T-helper 2 cell (primary cell): Measurements from ENCODE around the gene MOB1A.
"Not testable (repeated sequence)": the region's sequence is repeated elsewhere in the genome, so short reads cannot be mapped to it uniquely, and the experiment has no call there.

Experiments
- DNase-seq, 5 experiments: peaks; one replicate each; pipeline versions ENCODE4 v3.0.0 to v3.0.0-alpha.2; 2012 to 2022

The MOB1A gene

DNA sequence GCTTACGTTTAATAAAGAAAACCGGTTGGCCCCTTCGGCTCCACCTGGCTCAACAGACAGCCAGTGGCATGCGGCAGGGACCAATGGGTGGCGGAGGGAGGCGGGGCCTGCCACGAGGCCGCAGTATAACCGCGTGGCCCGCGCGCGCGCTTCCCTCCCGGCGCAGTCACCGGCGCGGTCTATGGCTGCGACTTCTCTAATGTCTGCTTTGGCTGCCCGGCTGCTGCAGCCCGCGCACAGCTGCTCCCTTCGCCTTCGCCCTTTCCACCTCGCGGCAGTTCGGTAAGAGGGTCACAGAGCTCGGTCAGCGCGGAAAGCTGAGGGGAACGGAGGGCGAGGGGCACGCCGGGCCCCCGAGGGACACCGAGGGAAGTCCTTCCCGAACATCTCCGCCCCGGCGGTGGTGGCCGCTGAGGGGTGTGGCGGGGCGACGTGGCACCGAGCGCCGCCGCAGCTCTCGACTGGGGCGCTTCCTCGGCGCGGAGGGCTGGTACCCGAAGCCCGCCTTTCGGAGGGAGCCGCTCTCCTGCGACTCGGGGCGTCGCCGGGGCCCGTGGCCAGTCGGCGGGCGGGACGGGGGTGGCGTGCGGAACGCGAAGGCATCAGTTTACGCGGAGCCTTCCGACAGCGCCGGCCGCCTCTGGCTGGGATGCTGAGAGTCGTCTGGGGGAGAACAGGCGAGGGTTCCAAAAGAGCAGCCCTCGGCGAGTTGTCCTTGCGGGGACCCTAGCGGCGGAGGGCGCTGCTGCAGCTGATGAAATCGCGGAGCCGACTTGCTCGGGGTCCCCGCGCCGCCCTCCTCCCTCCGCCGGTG, 20.0 kb upstream of the MOB1A start, which contains the start of gene MTHFD2:
TSS of gene MTHFD2 (plus strand) at position 155 of the 814 bp plus-strand sequence. CDS start at position 182, 27 bp downstream.
- peak; percentile 75 to 98 (median 85) for DNase-seq

DNA sequence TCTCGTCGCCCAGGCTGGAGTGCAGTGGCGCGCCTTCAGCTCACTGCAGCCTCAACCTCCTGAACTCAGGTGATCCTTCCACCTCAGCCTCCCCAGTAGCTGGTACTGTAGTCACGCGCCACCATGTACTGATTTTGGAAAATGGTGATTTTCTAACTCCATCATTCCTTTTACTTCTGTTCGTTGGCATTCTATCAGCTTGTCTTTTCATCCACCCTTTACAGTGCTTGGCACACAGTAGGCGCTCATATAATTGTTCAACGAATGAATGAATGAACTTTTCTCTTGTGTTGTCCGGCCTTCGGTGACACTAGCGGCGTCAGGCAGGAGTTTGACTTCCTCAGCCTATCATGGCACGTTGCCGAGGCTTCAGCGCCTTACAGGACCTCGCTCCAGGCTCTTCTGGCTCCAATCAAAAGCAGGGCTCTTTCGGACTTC, 19.4 kb upstream of the MOB1A start:
- no peak for DNase-seq

DNA sequence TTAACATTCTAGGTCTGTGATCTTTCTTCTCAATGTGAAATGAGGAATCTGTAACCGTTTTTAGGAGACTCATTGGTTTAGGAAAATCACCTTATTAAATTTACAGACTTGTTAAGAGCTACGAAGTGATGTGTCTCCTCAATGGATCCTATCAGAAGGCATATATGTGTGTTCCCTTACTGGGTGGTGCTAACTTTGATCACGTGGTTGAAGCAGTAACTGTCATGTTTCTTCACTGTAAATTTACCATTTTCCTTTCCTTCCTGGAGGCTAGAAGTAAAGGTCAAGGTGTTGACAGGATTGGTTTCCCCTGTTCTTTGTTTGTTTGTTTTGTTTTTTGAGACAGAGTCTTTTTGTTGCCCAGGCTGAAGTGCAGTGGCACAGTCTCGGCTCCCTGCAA, 18.4 kb upstream of the MOB1A start:
- DNase-seq, result no peak

DNA sequence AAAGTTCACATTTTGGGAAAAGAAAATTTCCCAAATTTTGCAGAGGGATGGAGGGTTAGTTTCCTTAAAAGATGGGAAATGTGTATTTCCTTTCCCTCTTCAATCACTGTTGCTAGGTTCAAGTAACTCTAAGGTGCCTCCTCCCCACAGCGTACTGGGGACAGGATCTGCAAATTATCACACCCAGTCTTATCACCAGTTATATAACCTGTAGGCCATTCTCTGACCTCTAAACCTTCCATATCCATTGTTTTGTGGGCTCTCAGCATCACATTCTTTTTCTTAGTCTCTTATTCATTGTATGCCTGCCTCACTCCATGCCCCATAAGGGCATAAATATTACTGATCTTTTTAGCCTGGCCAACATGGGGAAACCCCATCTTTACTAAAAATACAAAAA, 16.1 kb upstream of the MOB1A start:
- no peak for DNase-seq

DNA sequence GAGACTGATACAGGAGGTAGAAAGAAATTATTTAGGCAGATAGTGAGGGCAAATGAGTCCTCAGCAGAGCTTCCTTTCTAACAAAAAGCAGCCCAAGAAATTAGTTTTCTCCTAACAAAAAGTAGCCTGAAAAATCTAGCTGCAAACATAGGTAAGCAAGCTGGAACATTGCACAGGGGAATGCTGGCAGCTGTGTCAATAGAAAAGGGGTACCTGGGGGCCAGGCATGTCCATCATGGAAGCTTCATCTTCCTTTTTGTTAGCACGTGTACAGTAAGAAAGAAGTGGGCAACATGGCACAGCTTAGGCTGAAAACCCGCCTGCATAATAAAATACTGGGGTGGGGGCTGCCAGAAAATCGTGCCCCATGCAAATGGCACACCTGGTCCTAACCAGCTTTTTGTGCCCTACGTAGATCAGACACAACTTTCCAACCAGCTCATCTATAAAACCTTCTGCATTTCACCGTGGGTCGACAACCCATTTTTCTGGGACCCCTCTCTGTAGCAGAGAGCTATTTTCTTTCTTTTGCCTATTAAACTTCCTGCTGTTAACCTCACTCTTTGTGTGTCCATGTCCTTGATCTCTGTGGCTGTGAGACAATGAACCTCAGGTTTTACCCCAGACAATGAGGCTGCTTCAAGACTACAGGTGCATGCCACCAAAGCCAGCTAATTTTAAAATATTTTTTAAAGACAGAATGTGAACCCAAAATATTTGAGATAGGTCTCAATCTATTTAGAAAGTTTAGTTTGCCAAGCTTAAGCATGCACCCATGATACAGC, 13.1 kb upstream of the MOB1A start:
- no peak for DNase-seq

DNA sequence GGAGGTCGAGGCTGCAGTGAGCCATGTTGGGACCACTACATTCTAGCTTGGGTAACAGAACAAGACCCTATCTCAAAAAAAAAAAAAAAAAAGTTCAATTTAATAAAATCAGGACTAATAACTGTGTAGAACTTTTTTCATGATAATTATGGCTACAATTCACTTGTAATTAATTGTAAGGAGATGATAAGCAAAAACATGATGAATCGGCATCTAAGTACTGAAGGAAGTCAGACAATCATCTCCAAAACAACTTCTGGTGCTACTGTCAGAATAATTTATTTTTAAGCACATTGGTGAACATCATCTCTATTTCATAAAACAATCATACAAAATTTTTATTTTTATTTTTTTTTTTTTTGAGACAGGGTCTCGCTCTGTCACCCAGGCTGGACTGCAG, 10.0 kb upstream of the MOB1A start:
- no peak for DNase-seq

DNA sequence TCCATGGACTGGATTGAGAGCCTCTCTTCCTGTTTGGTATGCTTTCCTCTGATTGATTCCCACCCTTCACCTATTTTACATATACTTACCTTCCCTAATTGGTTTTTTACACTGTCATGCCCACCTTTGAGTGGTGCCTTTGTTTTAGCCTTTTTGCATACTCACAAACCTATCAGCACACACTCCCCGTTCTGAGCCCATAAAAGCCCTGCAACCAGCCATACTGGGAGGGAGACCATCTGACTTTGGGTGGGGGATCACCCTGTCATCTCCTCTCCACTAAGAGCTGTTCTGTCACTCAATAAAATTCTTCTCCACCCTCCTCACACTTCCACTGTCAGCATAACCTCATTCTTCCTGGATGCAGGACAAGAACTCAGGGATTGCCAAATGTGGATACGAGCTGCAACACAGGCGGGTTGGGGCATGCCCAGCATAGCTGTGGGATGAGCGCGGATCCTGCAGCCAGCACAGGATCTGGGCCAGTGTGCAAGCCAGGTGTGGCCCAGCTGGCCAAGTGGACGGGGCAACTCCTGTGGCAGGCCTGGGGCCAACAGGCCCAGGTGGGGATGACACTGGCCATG, 9.4 kb upstream of the MOB1A start:
- DNase-seq, result no peak

DNA sequence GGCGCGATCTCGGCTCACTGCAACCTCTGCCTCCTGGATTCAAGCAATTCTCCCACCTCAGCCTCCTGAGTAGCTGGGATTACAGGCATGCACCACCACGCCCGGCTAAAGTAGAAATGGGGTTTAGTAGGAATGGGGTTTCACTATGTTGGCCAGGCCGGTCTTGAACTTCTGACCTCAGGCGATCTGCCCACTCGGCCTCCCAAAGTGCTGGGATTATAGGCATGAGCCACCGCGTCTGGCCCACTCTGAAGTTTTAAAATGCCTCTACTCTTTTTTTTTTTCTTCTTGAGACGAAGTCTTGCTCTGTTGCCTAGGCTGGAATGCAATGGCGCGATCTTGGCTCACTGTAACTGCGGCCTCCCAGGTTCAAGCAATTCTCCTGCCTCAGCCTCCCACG, 8.0 kb upstream of the MOB1A start:
- DNase-seq, result not testable (repeated sequence)

DNA sequence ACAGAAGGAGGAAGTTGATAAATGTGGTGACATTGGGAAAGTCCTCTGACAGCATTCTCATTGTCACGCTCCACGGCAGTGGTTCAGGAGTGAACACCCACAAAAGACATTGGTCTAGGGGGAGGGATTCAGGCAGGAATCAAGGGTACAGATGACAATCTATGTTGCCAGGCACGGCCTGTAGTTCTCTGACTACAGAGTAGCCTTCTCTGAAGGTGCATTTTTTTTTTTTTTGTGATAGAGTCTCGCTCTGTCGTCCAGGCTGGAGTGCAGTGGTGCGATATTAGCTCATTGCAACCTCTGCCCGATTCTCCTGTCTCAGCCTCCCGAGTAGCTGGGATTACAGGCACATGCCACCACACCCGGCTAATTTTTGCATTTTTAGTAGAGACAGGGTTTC, 7.4 kb upstream of the MOB1A start:
- DNase-seq, result peak in 2 of 5 experiments; percentile 40 to 84

DNA sequence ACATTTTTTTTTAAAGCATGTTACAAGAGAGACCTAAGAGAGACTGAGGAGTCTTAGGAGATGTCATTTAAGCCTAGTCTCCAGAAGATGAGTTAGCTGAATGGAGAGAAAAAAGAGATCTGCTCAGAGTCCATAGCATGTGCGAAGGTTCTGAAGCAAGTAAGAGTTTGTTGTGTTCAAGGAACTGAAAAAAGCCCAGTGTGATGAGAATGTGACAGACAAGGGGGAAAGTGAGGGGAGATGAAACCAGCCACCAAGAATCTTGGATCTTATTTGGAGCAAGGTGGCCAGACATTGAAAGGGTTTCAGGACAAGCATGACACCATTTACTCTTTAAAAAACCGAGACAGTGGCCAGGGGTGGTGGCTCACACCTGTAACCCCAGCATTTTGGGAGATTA, 5.2 kb upstream of the MOB1A start:
- DNase-seq, result no peak

DNA sequence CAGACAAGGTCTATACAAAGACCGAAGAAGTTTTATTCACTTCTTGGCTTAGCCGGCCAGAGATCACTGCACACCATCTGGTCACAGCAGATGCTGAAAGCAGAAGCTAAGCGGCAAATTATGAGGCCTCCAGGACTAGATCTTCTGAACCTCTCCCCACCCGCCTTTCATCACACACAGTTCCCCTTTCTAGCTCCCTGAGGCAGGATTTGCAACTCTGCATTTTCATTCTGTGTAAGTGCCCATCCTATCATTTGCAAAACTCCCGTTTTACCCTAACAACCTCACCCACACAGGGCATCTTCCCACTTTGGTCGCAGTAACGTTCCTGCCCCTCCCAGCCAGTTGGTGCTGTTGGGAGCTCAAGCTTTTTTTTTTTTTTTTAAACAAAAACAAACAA, 3.1 kb upstream of the MOB1A start:
- no peak for DNase-seq

DNA sequence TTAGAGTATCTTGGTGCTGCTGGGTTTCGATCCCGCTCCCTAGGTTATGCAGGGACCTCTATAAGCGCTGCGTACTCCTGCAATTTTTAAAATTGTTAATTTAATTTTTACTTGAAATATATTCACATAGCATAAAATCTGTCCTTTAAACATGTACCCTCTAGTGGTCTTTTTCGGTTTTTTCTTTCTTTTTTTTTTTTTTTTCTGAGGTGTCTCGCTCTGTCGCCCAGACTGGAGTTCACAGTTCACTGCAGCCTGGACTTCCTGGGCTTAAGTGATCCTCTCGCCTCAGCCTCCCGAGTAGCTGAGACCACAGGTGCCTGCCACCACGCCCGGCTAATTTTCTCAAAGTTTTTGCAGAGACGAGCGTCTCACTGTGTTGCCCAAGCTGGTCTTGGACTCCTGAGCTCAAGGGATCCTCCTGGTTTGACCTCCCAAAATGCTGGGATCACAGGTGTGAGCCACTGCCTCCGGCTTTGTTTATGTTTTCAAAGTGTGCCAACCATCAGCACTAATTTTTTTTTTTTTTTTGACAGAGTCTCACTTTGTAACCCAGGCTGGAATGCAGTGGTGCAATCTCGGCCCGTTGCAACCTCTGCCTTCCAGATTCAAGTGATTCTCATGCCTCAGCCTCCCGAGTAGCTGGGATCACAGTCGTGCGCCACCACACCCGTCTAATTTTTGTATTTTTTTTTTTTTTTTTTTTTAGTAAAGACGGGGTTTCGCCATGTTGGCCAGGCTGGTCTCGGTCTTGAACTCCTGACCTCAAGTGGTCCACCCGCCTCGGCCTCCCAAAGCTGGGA, 585 bp upstream of the MOB1A start:
- DNase-seq, result no peak

DNA sequence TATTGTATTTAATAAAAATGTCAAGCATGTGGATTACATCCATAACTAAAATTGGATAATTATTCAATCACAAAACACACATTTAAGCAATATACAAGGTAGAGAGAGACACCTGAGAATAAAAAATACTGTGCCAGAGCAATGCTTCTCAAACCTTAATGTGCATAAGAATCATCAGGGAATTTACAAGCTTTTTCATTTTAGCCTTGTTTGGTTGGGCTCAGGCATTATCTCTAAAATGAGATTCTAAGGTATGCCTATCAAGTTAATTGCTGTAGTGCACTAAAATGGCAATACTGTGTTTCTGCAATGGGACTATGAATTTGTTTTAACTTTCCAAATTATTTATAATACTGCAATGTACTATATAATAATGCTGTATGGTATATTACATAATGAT, 983 bp downstream of the MOB1A start:
- no peak for DNase-seq

DNA sequence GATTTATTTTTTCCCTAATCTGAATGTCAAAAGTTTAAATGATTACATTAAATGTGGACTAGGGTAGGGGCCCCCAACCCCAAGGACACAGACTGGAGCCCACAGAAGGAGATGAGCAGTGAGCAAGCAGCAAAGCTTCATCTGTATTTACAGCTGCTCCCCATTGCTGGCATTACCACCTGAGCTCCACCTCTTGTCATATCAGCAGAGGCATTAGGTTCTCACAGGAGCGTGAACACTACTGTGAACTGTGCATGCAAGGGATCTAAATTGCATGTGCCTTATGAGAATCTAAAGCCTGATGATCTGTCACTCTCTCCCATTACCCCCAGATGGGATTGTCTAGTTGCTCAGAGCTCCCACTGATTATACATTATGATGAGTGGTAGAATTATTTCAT, 3.8 kb downstream of the MOB1A start:
- DNase-seq, result no peak

DNA sequence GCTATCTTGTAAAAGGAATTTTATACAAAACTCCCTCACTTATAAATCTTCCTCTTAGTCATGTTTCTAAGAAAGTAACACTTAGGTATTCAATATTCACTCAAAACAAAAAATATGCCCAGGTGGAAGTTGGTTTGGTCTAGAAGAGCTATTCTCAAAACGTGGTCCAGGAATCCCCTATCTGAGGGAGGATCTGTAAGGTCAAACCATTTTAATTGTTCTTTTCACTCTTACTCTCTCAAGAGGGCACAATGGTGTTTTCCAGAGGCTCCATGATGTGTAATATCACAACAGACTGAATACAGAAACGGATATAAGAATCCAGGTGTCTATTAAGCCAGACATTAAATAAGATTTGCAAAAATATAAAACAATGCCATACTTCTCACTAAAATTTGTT, 9.9 kb downstream of the MOB1A start:
- DNase-seq, result no peak

DNA sequence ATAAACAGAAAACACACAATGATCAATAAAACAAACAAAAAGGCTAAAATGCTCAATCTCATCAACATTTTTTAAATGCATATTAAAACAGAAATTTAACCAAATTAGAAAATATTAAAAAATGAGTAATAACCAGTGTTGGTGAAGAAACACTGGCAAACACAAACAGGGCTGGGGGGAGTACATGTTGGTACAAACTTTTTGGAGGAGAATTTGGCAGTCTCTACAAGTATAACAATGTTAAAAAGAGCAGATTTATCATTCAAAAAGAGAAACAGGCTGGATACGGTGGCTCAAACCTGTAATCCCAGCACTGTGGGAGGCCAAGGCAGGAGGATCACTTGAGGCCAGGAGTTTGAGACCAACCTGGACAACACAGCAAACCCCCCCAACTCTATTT, 13.9 kb downstream of the MOB1A start:
- DNase-seq, result no peak

DNA sequence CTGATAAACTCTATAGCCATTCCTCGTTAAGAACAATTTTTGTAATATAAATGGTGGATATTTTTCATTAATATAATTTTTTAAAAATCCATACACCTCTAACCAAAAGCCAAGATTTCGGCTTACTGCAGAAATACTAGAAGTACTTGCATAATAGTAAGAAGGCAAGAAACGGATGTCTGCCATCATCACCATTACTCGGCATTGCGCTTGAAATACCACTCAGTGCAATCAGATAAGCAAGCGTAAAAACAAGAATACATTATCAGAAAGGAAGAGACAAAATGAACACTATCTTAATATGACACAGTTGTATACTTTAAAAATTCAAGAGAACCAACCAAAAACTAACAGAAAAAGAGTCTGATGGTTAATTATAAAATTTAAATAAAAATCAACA, 15.7 kb downstream of the MOB1A start:
- DNase-seq, result peak in 1 of 5 experiments; percentile 75

DNA sequence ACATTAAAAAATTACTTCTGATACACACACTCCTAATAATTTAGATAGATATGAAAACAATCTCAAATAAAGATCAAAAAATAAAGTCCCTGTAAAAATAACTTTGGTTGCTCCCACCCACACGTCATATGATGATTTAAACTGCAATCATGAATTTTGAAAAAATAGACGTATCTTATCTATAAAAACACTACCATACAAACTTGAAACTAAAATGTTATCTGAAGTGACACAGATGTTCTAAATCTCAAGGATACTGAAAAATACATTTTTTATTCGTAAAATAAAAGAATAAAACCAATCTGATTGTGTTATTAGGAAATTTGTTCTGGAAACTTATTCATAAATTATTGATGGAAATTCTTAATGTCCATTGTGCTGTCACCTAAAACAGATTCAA, 22.8 kb downstream of the MOB1A start:
- DNase-seq, result no peak

DNA sequence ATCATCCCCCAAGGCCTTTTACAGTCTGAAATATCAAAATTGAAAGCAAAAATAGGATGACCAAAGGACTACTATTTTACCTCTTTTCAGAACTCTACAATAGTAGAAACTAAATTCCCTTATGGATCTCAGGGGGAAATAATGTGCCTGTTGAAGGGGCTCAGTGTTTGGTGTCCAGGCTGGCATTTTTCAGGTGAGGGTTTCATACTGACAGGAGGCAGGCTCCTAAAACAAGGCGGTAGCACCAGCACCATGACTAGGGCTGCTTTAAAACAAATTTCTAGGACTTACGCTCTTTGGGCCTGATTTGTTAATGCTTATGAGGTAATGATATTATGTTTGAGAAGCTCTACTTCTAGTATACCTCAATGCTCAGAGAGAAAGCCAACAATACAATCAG, 25.7 kb downstream of the MOB1A start:
- DNase-seq, result no peak

DNA sequence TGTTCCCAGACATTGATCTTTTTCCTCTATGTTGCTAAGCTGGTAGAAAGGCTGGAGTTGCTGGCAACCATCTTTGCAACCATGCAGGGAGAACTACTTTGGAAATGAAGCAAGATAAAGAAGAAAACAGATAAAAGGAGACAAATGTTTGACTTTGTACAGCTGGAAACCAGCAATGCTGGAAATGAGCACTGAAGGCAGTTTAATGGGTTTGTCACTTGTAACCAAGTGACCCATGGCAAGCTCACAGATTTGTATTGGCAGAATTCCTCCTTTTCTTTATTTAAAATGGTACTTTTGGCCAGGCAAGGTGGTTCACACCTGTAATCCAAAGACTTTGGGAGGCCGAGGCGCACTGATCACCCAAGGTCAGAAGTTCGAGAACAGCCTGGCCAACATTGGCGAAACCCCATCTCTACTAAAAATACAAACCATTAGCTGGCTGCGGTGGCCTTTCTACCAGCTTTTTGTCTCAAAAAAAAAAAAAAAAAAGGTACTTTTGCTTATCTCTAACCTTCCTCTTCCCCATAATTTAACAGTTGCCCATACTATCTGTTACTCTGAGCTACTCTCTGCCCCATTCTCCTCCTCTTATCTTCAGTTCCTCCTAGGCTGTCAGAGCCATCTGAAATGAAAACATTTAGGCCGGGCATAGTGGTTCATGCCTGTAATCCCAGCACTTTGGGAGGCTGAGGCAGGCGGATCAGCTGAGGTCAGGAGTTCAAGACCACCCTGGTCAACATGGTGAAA, 28.9 kb downstream of the MOB1A start:
- DNase-seq, result no peak

DNA sequence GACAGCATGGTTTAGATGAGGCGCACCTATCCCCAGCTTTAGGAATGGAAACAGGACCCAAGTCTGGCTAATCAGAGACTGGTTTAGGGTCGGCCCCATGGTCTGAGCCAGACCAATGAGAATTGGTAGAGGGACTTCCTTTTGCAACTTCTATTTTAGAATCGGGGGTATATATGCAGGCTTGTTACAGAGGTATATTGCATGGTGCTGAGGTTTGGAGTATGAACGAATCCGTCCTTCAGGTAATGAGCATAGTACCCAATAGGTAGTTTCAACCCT, 29.5 kb downstream of the MOB1A start:
- no peak for DNase-seq
